Measurements from ENCODE around the gene RAB23.

Gene RAB23

DNA sequence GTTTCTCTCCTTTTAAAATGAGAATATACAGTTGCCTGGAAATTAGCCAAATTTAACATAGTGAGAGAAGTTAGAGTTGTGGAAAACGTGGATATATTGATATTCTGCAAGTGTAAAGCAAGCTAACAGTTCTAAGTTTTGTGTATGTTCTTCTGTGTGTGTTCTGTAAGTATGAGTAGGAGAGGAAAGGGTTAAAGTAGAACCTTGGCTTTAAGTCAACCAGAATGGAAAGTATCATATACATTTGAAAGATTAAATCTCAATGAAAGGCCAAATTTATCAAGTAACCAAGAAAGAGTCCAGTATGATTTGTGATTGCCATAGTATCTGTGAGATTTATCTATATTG is 80.0 kb downstream of the RAB23 start:
- Histone ChIP-seq H3K27me3 (replicated peaks; ENCODE audit: control insufficient read depth, insufficient read depth, low read length, poor library complexity, severe bottlenecking) (no peaks in the 10 kb centered on the region), H3K36me3 (ENCODE audit: control insufficient read depth, insufficient read depth, low read length) (peaks cover 7% of the 10 kb centered on the region), H3K4me3 (ENCODE audit: insufficient read depth, low read depth, low read length, poor library complexity, severe bottlenecking) (no peak overlapping the region), H3K4me1 (ENCODE audit: control insufficient read depth, insufficient read depth, low read length, poor library complexity, severe bottlenecking) (no peaks in the 10 kb centered on the region), H3K27ac (ENCODE audit: insufficient read depth, low read length, poor library complexity, severe bottlenecking) (no peak overlapping the region), H3K9me3 (ENCODE audit: control insufficient read depth, low read length) (no peaks in the 10 kb centered on the region)
- no peak for DNase-seq

DNA sequence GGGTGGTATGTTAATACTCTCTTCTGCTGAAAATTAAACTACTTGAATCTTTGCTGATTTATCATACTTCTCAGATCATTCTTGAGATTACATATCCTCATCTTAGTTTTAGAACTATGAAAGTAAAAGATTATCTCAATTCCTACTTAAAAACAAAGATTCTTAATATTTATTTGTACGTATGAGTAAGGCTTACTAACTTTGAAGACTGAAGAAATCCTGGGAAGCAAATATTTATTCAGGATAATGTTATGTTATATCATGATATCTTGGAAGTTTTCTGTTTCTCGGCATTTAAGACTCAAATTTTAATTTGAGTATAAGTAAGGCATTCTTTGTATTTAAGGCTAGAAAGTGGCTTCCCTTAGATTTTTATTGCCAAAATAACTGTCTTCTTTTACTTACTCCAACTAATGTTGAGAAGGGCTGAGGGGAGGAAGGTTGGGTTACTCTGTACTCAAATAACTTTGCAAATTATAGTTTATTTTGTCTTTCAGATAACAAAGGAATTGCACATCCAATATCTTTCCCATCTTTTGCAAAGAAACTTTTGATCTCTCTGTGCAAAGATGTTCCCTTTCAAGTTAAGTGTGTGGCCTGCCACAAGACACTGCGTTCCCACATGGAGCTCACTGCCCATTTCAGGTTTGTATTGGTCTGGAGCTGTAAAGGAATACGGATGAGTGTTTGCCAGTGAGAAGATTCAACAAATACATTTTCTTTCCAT is 80.5 kb downstream of the RAB23 start:
- Histone ChIP-seq H3K4me1 (ENCODE audit: control insufficient read depth, insufficient read depth, low read length, poor library complexity, severe bottlenecking) (no peaks in the 10 kb centered on the region), H3K27ac (ENCODE audit: insufficient read depth, low read length, poor library complexity, severe bottlenecking) (no peak overlapping the region), H3K9me3 (ENCODE audit: control insufficient read depth, low read length) (no peaks in the 10 kb centered on the region), H3K27me3 (replicated peaks; ENCODE audit: control insufficient read depth, insufficient read depth, low read length, poor library complexity, severe bottlenecking) (no peaks in the 10 kb centered on the region), H3K4me3 (ENCODE audit: insufficient read depth, low read depth, low read length, poor library complexity, severe bottlenecking) (no peak overlapping the region), H3K36me3 (ENCODE audit: control insufficient read depth, insufficient read depth, low read length) (peaks cover 5% of the 10 kb centered on the region)
- DNase-seq = no peak

DNA sequence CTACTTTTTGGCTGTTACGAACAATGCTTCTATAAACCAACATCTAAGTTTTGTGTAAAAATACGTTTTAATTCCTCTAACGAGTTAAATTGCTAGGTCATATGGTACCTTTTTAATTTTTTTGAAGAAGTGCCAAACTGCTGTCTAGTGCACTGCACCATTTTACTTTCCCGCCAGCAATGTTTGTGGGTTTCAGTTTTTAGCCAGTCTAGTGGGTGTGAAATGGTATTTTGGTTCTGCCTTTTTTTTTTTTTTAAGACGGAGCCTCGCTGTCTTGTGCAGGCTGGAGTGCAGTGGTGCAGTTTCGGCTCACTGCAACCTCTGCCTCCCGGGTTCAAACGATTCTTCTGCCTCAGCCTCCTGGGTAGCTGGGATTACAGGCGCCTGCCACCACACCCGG is 84.1 kb downstream of the RAB23 start:
- Histone ChIP-seq H3K4me3 (ENCODE audit: insufficient read depth, low read depth, low read length, poor library complexity, severe bottlenecking) (no peak overlapping the region), H3K27me3 (replicated peaks; ENCODE audit: control insufficient read depth, insufficient read depth, low read length, poor library complexity, severe bottlenecking) (no peaks in the 10 kb centered on the region), H3K27ac (ENCODE audit: insufficient read depth, low read length, poor library complexity, severe bottlenecking) (no peak overlapping the region), H3K9me3 (ENCODE audit: control insufficient read depth, low read length) (no peaks in the 10 kb centered on the region), H3K4me1 (ENCODE audit: control insufficient read depth, insufficient read depth, low read length, poor library complexity, severe bottlenecking) (no peaks in the 10 kb centered on the region), H3K36me3 (ENCODE audit: control insufficient read depth, insufficient read depth, low read length) (peaks cover 16% of the 10 kb centered on the region)
- no peak for DNase-seq

DNA sequence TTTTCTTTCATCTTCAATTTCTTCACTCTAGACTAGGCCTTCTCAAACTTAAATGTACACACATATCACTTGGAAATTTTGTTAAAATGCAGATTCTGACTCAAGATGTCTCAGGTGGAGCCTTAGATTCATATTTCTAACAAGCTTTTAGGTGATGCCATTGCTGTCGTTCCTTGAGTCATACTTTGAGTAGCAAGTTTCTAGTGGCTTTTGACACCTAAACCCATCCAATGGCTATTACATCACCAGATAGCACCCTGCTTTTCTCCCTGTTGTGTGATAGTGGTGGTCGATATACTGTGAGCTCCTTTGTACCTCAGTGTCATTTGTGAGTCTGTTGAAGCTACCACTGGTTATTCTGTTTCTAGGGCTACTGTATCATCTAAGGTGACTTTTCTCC is 84.8 kb downstream of the RAB23 start:
- H3K4me3 ChIP-seq (ENCODE audit: insufficient read depth, low read depth, low read length, poor library complexity, severe bottlenecking) = no peak overlapping the region
- H3K27me3 ChIP-seq (replicated peaks; ENCODE audit: control insufficient read depth, insufficient read depth, low read length, poor library complexity, severe bottlenecking) = no peaks in the 10 kb centered on the region
- peaks cover 19% of the 10 kb centered on the region for H3K36me3 ChIP-seq (ENCODE audit: control insufficient read depth, insufficient read depth, low read length)
- H3K4me1 ChIP-seq (ENCODE audit: control insufficient read depth, insufficient read depth, low read length, poor library complexity, severe bottlenecking) = no peaks in the 10 kb centered on the region
- no peaks in the 10 kb centered on the region for H3K9me3 ChIP-seq (ENCODE audit: control insufficient read depth, low read length)
- DNase-seq = no peak
- H3K27ac ChIP-seq (ENCODE audit: insufficient read depth, low read length, poor library complexity, severe bottlenecking) = no peak overlapping the region

Data from effector memory CD4-positive, alpha-beta T cell (primary cell).